Activated naive CD4-positive, alpha-beta T cell treated with anti-CD3 and anti-CD28 coated beads for 36 hours (primary cell): ENCODE data around the gene HSFX1. TPM values are rescaled to one million over a fixed set of nuclear protein-coding genes. Genes with fewer than 3 reads are reported as not detected.
"Not testable (repeated sequence)": the region's sequence is repeated elsewhere in the genome, so short reads cannot be mapped to it uniquely, and the experiment has no call there.

Experiments used
- CTCF ChIA-PET: fragments of 350-600 bp; sonication (Branson Sonifier 250); formaldehyde crosslinking; loops from one replicate; lab custom pipeline; 2021; ENCODE audit warnings: antibody characterized with exemption; lab: Charles Lee
- DNase-seq: peaks from one replicate; pipeline ENCODE4 v3.0.0-alpha.2; 2020
- H3K27ac Mint-ChIP-seq: one replicate; pipeline ENCODE4 v1.8.0; 2021; ENCODE audit warnings: mild to moderate bottlenecking, mixed read lengths
- H3K27me3 Mint-ChIP-seq: one replicate; pipeline ENCODE4 v1.8.0; 2021; ENCODE audit warnings: low read depth, mixed read lengths
- H3K36me3 Mint-ChIP-seq: one replicate; pipeline ENCODE4 v1.8.0; 2021; ENCODE audit warnings: low read depth, mixed read lengths
- H3K4me1 Mint-ChIP-seq: one replicate; pipeline ENCODE4 v1.8.0; 2021; ENCODE audit warnings: low read depth, mixed read lengths
- H3K4me3 Mint-ChIP-seq: one replicate; pipeline ENCODE4 v1.8.0; 2021; ENCODE audit warnings: mild to moderate bottlenecking, moderate library complexity, mixed read lengths
- H3K9me3 Mint-ChIP-seq: one replicate; pipeline ENCODE4 v1.8.0; 2021; ENCODE audit warnings: mixed read lengths
- intact Hi-C: fragments of 100-400 bp; cut with micrococcal nuclease; formaldehyde crosslinking; loops from one replicate; pipeline ENCODE4 v1.15.1; 2023
- total RNA-seq, 2 experiments: library from RNA; stranded (reverse); gene quantifications; one replicate each; pipeline ENCODE4 v1.2.3, GENCODE V29; 2021

Gene HSFX1
- total RNA-seq, 2 experiments from 2014 or later, result 0.10 to 0.27 TPM

GRCh38 chrX:149770344-149770743 is 3.5 kb upstream of the HSFX1 start:
- CTCF ChIA-PET, intact Hi-C loops, H3K4me3 Mint-ChIP-seq: not testable (repeated sequence)

DNA sequence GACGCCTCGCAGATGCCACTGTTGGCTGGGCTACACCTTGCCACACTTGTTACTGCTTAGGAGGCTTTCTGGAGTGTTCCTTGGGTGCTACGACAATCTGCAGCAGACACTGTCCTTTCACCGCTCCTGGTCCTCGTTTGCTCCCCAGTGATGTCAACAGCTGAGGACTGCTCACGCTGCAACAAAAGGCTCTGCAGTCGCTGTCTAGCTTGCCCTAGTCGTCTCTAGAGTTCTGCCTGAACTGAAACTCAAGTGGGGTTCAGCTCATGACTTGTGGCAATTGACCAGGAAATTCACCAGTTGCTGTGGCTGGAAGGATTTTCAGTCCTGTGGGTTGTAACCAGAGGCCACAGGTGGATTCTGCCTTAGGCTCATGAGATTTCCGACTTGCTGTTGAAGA is 842 bp upstream of the HSFX1 start:
- DNase-seq, H3K27me3 Mint-ChIP-seq, CTCF ChIA-PET, H3K9me3 Mint-ChIP-seq, intact Hi-C loops, H3K27ac Mint-ChIP-seq, H3K4me3 Mint-ChIP-seq, H3K4me1 Mint-ChIP-seq, H3K36me3 Mint-ChIP-seq: not testable (repeated sequence)

More at GRCh38 chrX:149770344-149770743, 3.5 kb upstream of the HSFX1 start:
- H3K27ac Mint-ChIP-seq, H3K27me3 Mint-ChIP-seq, H3K36me3 Mint-ChIP-seq, DNase-seq, H3K4me1 Mint-ChIP-seq, H3K9me3 Mint-ChIP-seq: not testable (repeated sequence)

DNA sequence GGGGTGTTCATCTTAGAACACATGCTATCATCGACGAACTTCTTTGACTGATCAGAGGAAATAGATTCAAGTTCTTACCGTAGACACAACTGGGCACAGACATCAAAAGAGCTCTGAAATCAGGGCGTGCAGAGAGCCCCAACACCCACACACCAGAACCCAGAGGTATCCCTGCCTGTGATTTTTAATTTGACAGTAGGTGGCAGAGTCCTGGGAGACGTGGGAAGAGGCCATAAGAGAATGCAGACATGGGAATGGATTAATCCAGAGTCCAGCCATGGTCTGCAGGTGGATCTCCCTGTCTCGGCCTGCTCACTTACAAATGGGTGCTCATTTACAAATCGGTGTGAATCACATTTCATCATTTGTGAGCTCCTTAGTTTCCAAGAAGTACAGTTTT is 4.1 kb downstream of the HSFX1 start:
- H3K36me3 Mint-ChIP-seq, intact Hi-C loops, H3K9me3 Mint-ChIP-seq, H3K4me1 Mint-ChIP-seq, H3K27ac Mint-ChIP-seq, H3K27me3 Mint-ChIP-seq, CTCF ChIA-PET, H3K4me3 Mint-ChIP-seq, DNase-seq: not testable (repeated sequence)

DNA sequence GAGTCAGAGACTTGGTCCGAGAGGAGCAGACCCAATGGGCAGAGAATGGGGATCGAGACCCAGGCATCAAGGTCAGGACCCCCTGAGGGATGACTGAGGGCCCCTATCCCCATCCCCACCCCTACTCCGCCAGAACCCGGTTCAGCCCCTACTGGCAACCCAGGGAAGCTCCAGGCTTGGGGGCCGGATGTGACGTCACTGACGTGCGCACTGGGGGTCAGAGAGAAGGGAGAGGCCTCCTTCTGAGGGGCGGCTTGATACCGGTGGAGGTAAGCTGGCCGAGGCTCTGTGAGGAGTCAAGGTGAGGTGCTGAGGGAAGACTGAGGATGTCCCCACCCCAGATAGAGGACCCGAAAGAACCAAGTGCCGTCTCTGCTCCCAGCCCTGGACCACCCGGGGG is 7.9 kb downstream of the HSFX1 start, which contains the start of gene MAGEA9:
Gene MAGEA9, plus strand, starts transcription at position 204 of the 400 bp plus-strand sequence. CDS start 4,281 bp downstream, outside the sequence.
- H3K27ac Mint-ChIP-seq, H3K4me1 Mint-ChIP-seq, DNase-seq, CTCF ChIA-PET, H3K27me3 Mint-ChIP-seq, H3K9me3 Mint-ChIP-seq, intact Hi-C loops, H3K4me3 Mint-ChIP-seq, H3K36me3 Mint-ChIP-seq: not testable (repeated sequence)

DNA sequence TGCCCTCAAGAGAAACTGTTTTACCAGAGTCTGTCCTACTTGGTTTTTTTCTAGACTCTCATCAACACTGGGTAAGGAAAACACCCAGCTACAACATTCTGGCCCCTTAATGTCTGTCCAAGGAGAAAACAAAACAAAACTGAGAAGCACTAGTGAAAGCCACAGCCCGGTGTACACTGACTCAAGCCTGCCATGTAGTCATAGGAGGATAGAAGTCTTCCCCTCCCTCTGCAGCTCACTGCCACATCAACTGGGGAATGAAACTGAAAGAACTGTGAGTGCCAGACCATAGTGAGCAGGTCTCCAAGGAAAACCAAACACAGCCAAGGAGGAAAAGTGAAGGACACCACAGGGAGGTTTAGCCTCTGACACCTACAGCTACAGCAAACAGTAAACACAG is 21.7 kb downstream of the HSFX1 start:
- DNase-seq, H3K27me3 Mint-ChIP-seq, H3K27ac Mint-ChIP-seq, H3K4me3 Mint-ChIP-seq, CTCF ChIA-PET, intact Hi-C loops, H3K9me3 Mint-ChIP-seq, H3K36me3 Mint-ChIP-seq: not testable (repeated sequence)
- H3K4me1 Mint-ChIP-seq, result peaks cover 27% of the 10 kb centered on the region

- CTCF ChIA-PET, result interaction anchor here (0.6 to 0.9 kb wide), 2 partner anchors 38 to 139 kb away, joined by 3 read pairs; partner anchors contain the start of gene EOLA2
- peaks cover 35% of the 10 kb centered on the region for H3K4me1 Mint-ChIP-seq
- H3K27ac Mint-ChIP-seq, result no peak overlapping the region
- no peak overlapping the region for H3K4me3 Mint-ChIP-seq
- H3K36me3 Mint-ChIP-seq, result no peaks in the 10 kb centered on the region
- DNase-seq, result no peak
- intact Hi-C loops, result no loop called here
- no peaks in the 10 kb centered on the region for H3K9me3 Mint-ChIP-seq
- no peaks in the 10 kb centered on the region for H3K27me3 Mint-ChIP-seq
These were observed 25.3 kb downstream of the HSFX1 start for GRCh38 chrX:149799095-149799714.

DNA sequence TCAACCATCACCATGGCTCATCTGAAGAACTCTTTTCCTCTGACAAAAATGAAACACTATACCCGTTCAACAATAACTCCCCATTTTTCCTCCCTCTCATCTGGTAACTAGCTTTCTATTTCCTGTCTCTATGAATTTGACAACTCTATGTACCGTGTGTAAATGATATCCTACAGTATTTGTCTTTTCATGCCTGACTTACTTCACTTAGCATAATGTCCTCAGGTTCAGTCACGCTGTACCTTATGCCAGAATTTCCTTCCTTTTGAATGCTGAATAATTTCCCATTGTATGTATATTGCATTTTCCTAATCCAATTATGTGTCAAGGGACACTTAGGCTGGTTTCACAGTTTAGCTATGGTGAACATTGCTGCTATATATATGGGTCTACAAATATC is 26.1 kb downstream of the HSFX1 start:
- H3K27ac Mint-ChIP-seq, result no peak overlapping the region
- no peaks in the 10 kb centered on the region for H3K9me3 Mint-ChIP-seq
- H3K4me1 Mint-ChIP-seq, result peaks cover 35% of the 10 kb centered on the region
- H3K36me3 Mint-ChIP-seq, result no peaks in the 10 kb centered on the region
- no peak for DNase-seq
- no peak overlapping the region for H3K4me3 Mint-ChIP-seq
- CTCF ChIA-PET, result no interaction called here
- intact Hi-C loops, result no loop called here
- no peaks in the 10 kb centered on the region for H3K27me3 Mint-ChIP-seq

GRCh38 chrX:149803458-149804062 is 29.7 kb downstream of the HSFX1 start:
- H3K27me3 Mint-ChIP-seq, result no peaks in the 10 kb centered on the region
- intact Hi-C loops, result no loop called here
- no peaks in the 10 kb centered on the region for H3K36me3 Mint-ChIP-seq
- CTCF ChIA-PET, result no interaction called here
- no peaks in the 10 kb centered on the region for H3K9me3 Mint-ChIP-seq
- peaks cover 23% of the 10 kb centered on the region for H3K4me1 Mint-ChIP-seq
- no peak overlapping the region for H3K4me3 Mint-ChIP-seq
- H3K27ac Mint-ChIP-seq, result no peak overlapping the region
- no peak for DNase-seq

DNA sequence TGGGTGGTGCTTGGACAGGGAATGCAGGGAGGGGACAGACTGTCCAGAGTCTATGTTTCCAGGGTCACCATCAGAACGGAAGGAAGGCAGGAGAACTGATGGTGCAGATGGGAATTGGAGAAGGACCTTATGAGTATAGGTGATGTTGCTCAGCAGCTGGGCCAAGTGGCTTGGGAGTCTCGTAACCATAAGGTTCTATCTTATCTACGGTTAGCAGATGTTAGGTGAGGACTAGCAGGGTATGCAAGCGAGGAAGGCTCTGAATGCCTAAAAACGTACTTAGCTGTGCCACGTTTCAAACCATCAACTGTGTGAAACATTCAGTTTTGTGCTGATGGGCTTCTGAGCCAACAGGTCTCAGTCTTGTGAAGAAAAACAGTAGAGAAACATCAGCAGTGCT is 30.2 kb downstream of the HSFX1 start:
- CTCF ChIA-PET, result interaction anchor here (0.5 kb wide), 1 partner anchor 97 kb away, joined by 4 read pairs; no protein-coding TSS in a partner anchor
- H3K9me3 Mint-ChIP-seq, result no peaks in the 10 kb centered on the region
- no peaks in the 10 kb centered on the region for H3K27me3 Mint-ChIP-seq
- no peak for DNase-seq
- H3K27ac Mint-ChIP-seq, result no peak overlapping the region
- intact Hi-C loops, result no loop called here
- H3K36me3 Mint-ChIP-seq, result no peaks in the 10 kb centered on the region
- H3K4me1 Mint-ChIP-seq, result peaks cover 23% of the 10 kb centered on the region
- H3K4me3 Mint-ChIP-seq, result no peak overlapping the region

- DNase-seq, result no peak
- H3K36me3 Mint-ChIP-seq, result no peaks in the 10 kb centered on the region
- H3K4me3 Mint-ChIP-seq, result no peak overlapping the region
- intact Hi-C loops, result no loop called here
- no peaks in the 10 kb centered on the region for H3K9me3 Mint-ChIP-seq
- H3K27ac Mint-ChIP-seq, result no peak overlapping the region
- H3K4me1 Mint-ChIP-seq, result no peaks in the 10 kb centered on the region
- CTCF ChIA-PET, result no interaction called here
- no peaks in the 10 kb centered on the region for H3K27me3 Mint-ChIP-seq
These were observed 34.0 kb downstream of the HSFX1 start for GRCh38 chrX:149807747-149808458.

- no peak overlapping the region for H3K4me3 Mint-ChIP-seq
- intact Hi-C loops, result no loop called here
- DNase-seq, result no peak
- H3K27ac Mint-ChIP-seq, result no peak overlapping the region
- H3K4me1 Mint-ChIP-seq, result peaks cover 4% of the 10 kb centered on the region
- CTCF ChIA-PET, result no interaction called here
- H3K36me3 Mint-ChIP-seq, result no peaks in the 10 kb centered on the region
- peaks cover 5% of the 10 kb centered on the region for H3K27me3 Mint-ChIP-seq
- H3K9me3 Mint-ChIP-seq, result no peaks in the 10 kb centered on the region
These were observed 44.8 kb downstream of the HSFX1 start for GRCh38 chrX:149818652-149819051.

- Mint-ChIP-seq H3K27ac (no peak overlapping the region), H3K4me3 (no peak overlapping the region), H3K9me3 (no peaks in the 10 kb centered on the region), H3K4me1 (peaks cover 4% of the 10 kb centered on the region), H3K36me3 (no peaks in the 10 kb centered on the region), H3K27me3 (peaks cover 5% of the 10 kb centered on the region)
- CTCF ChIA-PET, result no interaction called here
- no peak for DNase-seq
- intact Hi-C loops, result no loop called here
These were observed 45.5 kb downstream of the HSFX1 start for GRCh38 chrX:149819371-149819770.
